HG03460 (cell line): ENCODE results near the gene RBP5.
"Not testable (repeated sequence)": the region's sequence is repeated elsewhere in the genome, so short reads cannot be mapped to it uniquely, and the experiment has no call there.

ENCODE experiments used
- ATAC-seq: cut with Tn5 transposase; IDR thresholded peaks from one replicate; pipeline ENCODE4 v1.9.1; 2021; ENCODE audit not compliant: unreplicated experiment

Gene RBP5

DNA sequence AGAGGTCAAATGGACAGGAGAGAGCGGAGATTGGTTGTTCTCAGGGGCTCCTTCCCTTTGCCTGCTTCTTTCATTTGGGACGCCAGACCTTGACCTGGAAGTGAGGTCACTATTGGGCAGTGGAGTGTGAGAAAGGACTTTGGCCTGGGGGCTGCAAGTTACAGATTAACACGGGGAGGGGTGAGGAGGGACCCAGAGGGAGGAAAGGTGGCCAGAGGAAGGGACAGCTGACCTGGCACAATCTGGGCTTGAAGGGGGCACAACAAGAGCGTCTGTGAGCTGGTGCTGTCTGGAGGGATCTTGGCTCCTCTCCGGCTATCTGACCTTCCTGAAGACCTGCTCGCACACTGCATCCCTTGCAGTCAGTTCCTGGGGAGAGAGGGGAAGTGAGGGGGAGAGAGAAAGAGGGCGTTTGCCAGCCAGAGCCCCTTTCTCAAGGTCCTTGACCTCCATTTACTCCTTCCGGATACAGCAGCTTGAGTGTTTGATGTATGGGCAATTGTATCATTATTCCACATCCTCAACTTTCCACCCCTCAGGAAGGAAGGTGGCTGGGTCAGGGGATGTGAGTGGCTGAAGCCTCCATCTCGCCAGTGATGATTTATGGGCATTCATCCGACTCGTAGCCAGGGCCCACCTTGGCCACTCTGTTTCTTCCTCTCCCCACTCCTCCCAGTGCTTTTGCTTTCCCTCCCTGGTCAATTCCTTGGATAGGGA, 4.7 kb downstream of the RBP5 start:
- ATAC-seq = no peak

DNA sequence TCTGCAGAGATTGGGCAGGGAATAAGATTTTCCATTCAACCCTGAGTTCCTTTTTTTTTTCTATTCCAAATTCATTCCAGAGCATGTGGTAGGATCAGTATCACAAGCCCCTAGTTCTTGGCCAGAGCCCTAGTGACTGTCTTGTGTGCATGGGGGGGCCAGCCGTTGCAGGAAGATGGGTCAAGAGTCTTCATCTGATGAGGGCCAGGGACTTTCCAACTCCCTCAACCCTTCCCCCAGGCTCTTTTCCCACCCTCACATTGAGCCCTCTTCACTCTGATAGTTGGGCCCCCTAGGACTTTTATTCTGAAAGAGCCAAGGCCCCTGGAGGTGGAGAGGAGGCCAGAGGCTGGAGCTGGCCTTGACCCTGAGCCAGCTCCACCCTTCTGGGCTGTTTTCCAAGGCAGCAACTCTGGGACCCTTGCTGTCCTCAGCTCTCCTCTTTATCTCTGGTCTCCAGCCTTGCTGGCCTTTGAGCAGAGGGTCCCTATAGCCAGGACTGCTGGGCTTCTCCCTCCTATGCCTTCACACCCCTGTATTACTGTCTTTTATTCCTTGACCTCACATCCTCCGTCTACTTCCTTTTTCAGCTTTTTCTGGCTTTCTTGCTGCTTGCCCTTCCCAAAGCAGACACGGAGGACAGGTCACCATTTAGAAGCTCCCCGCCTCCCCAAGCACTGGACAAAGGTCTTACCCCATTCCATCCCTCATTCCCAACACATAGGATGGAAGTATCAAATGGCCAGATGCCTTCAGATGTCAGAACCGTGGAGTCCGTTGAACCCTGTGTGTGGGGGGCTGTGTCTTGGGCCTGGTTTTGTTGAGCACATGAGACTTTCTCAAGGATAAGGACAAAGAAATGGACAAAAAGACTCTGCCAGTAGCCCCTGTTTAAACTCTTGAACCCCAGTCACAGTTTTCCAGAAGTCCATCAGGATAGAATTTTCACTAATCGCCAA, 5.6 kb downstream of the RBP5 start:
- ATAC-seq = no peak

DNA sequence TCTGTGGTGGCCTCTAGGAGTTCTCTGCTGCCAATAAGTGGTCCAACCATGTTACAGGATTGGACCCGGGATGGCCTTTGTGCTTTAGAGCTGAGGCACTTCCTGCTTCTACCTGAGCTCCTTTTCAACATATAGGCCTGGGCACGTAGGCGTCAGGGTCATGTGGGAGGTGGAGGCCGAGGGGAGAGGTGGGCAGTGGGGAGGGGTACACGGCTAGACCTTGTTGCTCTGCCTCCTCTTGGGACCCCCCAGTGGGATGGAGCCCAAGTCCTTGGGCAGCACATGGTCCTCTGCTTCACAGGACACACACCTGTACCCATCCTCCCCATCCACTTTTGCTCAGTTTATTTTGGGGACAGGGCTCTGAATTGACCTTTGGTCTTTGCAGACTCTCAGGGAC, 7.4 kb downstream of the RBP5 start:
- ATAC-seq = no peak

DNA sequence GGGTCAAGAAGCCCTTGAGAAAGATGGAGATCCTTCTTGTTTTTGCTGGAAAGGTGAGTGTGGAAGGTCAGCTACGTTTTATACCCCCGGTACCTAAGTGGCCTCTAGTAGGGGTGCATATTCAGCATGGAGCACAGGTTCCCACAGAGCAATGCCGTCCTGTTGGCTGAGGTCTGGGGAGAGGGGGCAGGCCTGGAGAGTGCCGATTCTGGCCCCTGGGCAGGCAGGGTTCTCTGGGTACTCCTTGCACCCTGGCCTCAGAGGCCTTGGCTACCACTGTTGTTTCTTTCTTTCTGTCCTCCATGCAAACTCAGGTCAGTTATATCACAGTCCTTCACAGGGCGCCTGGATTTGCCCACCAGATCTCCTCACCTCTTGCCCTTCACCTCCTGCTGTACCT, 8.5 kb downstream of the RBP5 start:
- no peak for ATAC-seq

DNA sequence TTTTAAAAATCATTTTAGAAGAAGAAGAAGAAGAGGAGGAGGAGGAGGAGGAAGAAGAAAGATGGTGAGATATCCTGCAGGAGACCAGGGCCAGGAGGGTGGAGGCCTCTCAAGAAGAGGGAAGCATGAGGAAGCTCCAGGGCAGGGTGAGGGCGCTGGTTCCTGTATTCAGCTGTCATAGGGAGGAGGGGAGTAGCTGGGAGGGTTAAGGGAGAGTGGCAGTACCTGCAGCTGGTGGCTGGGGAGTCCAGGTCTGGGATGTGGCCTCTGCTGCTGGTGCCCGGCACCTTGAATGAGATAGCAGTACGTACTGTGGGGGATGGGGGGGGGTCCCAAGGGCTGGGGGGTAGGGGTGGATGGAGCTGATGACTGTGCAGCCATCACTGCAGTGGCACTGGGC, 9.8 kb downstream of the RBP5 start:
- ATAC-seq = no peak

DNA sequence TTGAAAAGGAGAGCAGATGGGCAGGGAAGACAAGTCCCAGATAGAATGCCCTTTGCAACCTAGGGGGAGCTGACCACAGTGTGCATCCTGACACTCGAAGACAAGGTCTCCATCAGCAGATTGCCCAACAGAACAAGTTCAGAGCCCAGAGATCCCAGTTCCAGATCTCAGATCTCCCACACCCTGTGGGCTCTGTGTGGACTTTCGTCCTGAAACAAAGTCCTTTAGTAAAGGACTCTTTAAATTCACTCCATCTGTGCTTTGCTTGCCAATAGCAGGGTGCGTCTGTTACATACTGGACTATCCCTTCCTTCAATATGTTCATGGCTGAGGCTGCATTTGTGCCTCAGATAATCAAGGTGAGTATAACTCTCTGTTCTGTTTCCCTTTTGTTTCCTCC, 11.0 kb downstream of the RBP5 start:
- no peak for ATAC-seq

DNA sequence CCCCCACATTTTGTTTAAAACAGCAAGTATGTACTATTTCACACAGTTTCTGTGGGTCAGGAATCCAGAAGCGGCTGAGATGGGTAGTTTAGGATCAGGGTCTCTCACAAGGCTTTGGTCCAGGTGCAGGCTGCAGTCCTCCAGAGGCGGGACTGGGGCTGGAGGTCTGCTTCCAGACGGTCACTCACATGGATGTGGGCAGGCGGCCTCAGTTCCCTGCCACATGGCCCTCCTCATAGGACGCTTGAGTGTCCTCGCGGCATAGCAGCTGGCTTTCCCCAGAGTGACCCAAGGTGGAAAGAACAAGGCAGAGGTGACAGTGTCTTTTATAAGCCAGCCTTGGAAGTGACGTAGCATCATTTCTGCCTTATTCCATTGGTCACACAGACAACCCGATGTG, 11.8 kb downstream of the RBP5 start:
- ATAC-seq = no peak

DNA sequence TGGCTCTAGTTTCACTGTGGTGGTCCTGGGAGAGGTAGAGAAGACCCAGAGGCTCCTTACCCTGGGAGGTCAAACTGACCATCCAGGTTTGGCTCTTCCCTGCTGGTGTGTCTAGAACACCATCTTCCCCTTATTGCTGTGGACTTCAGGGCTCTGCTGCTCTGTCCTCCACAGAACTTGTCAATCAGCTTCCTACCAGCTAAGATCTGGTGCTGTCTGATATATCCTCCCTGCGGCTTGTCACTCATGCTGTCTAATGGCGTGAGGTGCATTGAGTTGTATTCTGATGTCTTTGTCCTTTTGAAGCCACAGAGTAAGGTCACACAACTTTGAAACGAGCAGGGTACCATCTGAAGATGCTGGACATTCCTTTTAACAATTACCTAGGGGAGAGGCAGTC, 12.5 kb downstream of the RBP5 start:
- no peak for ATAC-seq

DNA sequence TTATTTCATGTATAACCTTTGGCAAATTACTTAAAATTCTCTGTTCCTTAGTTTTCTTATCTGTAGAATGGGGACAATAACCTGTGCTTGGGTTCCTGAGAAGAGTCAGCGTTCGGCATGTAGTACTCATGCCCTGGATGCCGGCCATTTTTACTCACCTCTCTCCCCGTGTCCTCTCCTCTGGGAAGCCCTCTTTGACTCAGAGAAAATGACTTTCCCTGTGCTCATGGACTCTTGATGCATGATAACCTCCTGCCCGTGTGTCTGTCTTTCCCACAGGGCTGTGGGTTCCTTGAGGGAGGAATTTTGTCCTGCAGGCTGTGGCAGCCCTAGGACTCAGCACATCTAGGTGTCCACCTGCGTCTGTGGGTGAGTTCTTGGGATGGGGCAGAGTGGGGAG, 13.8 kb downstream of the RBP5 start:
- no peak for ATAC-seq

DNA sequence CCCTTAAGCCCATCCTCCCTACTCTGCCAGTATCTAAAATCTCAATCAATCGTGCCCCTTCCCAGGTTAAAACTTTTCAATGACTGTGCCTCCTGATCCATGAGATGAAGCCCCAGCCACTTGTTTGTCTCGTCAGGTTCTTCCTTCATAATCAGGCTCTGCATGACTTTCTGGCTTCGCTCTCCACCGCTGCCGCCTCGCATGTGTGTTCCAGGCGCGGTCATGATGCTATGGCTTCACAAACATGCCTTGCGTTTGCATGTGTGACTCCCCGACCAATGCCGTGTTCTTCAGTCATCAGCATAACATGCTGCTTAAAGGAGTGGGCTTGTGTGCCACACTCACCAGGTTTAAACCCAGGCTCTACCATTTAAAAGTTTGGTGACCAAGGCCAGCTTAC, 14.7 kb downstream of the RBP5 start:
- ATAC-seq = no peak

DNA sequence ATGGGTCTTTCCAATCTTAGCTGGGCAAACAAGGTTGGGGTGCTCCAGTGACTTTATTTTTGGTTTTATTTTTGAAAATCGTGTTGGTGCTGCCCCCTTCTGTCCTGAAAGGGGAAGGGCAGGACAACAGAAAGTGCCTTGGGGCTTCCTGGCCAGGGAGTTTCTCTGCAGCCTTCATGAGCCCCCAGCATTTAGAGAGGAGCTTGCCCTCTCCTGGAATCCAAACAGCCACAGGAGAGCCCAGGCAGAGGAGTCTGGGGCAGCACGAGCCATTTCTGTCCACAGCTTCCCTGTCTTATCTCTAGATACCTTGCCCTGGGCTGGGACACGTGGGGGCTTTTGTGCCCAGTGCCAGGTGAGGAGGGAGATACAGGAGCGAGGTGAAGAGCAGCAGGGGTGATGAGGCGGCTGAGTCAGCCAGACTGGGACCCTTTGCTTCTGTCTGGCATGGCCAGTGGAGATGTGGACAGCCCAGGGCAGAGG, 15.3 kb downstream of the RBP5 start:
- no peak for ATAC-seq

DNA sequence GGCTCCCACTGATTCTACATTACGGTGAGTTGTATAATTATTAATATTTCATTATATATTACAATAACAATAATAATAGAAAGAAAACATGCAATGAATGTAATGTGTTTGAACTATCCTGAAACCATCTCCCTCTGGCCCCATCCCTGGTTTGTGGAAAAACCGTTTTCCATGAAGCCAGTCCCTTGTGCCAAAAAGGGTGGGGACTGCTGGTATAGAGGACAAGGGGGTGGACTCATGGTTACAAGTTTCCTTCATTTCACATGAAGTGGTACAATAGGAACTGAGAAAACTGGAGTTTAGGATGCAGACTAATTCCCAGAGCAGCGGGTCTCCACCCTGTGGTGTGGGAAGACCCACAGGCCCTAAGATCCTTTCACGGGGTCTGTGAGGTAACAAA, 16.6 kb downstream of the RBP5 start:
- no peak for ATAC-seq

DNA sequence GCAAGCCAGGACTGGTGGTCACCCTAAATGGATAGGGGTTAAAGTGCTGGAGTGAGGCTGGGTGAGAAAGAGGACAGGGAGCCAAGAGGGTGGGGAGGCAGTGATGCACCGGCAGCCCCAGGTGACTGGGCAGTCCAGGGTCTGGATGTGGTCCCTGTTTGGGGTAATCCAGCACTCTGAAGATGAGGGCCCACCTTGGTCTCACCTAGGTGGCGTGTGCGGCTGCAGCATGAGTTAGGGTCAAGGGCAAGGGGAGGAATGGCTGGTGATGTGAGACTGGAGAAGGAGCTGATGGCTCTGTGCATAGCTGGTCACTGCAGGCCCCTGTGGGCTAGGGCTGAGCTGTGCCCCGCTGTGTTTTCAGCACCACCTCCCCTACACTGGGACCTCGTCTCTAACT, 18.0 kb downstream of the RBP5 start:
- no peak for ATAC-seq

DNA sequence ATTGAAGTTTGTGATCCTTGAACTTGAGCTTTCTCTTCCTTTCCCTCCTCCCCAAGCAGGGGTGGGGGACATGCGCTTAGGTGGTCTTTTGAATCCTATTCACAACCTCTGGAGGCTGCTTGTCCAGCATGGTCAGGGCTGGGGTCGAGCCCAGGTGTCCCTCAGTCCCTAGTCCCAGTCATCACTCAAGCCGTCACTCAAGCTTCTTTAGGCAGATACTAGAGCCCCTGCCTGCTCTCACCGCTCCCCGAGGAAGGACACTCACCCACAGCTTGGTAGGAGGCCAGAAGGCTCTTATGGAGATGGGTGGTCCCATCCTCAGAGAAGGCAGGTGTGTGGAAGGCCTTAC, 19.1 kb downstream of the RBP5 start:
- no peak for ATAC-seq

DNA sequence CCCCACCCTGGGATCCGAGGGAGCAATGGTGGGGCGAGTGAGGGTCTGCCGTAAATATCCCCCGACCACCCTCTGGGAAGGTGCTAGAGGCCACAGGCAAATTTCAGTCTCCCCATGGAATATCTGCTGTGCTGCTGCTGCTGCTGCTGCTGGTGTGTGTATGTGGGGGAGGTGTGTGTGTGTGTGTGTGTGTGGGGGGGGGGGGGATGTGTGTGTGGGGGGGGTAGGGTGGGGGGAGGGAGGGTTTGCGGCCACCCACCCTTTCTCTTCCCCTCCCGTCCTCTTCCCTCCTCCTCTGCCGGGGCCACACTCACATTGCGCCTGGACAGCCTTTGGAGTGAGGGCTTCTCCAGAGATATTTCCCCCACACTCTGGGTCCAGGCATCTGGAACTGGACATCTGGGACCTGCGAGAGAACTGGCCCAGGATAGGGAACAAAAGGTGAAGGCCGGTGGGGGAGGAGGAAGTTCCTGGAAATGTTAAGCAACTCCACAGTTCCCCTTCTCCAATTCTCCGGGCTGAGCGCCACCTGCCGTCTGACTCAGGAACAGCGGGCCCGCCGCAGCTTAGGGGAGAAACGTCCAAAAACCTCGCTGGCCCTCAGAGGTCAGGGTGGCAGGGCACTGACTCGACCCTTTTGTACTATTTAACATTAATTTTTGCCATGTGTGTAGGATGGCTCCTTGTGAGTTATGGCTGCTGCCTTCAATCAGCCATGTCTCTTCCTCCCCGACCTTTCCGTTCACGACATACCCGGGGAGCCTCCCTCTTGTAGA, 19.7 kb downstream of the RBP5 start, which contains the start of gene C1RL:
C1RL (minus strand) TSS at position 419 of the 776 bp plus-strand sequence; CDS start at position 385, 34 bp downstream.
- ATAC-seq = no peak

DNA sequence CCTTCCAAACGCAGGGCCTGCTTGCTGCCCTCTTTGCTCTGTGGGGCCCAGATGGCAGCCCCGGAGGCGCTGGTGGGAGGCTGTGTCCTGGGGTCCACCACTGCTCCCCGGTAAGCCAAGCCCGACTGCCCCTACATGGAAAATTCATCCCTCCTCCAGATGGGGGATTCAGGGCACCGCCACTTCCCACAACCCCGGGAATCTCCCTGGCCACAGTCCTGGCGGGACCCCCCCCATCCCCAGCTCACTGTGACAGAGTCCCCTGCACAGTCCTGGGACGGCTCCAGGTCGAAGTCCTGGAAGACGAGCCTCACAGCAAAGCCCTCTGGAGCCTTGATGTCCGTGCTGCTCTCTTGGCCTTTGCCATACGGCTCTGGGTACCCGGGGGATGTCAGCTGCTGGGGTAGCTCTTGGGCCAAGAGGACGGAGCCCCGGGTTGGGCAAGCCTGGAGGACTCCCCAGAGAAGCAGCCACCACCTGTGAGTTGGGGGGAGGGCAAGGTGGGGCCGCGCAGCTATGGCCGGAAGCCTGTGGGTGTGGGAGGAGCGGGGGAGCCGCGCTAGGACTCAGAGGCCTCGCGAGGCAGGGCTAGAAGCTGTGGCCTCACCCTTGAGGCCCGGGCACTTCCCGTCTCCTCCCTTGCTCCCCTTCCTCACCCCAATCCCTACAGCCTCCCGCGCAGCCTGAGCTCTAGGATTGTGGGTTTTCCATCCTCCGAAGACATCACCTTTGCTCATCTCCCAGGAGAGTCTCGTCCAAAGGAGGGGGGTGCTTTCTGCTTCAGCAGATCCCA, 20.5 kb downstream of the RBP5 start:
- peak; percentile 95 for ATAC-seq

DNA sequence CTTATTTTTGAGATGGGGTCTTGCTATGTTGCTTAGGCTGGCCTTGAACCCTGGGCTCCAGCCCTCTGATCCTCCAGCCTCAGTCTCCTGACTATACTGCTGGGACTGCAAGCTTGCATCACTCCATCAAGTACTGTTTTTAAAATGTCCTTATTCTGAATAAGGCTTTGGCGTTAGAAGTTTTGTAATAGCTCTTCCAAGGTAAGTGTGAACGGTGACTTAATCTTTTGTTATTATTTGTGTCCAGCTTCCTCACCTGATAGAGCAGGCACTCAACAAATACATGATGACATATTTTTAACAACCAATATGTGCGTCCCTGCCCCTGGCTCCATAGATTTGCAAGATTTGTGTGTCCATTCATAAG, 21.1 kb downstream of the RBP5 start:
- ATAC-seq = no peak

DNA sequence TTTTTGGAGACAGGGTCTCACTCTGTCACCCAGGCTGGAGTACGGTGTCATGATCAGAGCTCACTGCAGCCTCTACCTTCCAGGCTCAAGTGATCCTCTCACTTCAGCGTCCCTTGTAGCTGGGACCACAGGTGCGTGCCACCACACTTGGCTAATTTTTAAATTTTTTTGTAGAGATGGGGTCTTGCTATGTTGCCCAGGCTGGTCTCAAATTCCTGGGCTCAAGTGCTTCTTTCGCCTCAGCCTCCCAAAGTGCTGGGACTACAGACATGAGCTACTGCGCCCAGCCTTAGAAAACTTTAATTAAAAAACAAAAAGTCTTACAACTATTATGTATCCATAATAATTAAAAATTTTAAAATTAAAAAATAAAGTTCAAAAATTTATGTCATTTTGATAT, 21.5 kb downstream of the RBP5 start:
- ATAC-seq = not testable (repeated sequence)

DNA sequence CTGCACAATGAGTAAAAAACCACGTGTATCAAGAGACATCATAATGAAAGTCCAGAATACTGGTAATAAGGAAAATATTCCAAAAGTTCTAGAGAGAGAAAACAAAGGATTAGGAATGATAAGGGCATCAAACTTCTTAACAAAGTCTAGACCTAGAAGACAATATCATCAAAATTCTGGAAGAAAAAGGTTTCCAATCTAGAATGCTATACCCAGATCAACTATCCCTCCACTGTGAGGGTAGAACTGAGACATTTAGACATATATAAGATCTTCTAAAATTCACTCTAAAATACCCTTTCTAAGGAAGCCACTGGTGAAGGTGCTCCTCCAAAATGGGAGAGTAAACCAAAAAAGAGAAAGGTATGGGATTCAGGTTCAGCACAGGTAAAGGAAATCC, 22.6 kb downstream of the RBP5 start:
- no peak for ATAC-seq

DNA sequence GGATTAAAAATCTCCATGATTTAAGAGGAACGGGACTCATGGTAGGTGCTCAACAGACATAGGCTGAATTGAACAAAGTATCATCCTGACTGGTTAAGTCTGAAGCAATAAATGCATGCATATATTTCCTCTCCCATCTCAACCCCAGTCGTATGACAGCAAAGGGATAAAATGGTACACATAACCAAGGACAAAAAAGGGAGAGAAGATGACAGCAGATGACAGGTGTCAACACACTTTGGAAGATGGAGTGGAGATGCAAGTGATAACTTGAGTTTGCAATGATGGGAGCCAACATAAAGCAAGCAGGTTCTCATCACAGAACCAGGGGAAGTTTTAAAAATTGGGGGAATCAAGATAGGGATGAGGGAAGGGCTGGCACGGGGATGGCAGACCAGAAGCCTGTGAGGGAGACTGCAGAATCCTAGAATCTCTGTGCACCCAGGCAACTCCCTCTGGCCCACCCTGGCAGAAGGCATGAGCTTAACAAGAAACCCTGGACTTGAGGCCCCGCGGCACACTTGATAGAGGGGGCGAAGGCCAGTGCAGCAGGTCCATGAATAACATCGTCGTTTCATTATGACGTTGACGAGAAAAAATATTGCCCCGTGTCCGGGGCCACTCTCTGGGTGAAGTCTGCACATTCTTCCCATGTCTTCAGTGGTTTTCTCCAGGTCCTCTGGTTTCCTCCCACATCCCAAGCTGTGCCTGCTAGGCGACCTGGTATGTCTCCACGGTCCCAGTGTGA, 24.7 kb downstream of the RBP5 start:
- no peak for ATAC-seq
